HCT116 (cell line): ENCODE measurements around the gene RNASET2.

Source experiments
- ATF3 ChIP-seq: IDR thresholded peaks from 2 replicates; pipeline ENCODE4 v1.6.1; 2012
- CEBPB ChIP-seq: IDR thresholded peaks from 2 replicates; pipeline ENCODE4 v1.6.1; 2012; ENCODE audit warnings: low read depth
- CTCF ChIP-seq, 3 experiments: fragments of 200-600 bp in 1 of 3; sonication (generic) in 1 of 3; IDR thresholded peaks in 2 of 3; conservative IDR thresholded peaks in 1 of 3; 2 replicates each; pipeline ENCODE4 v1.5.1; 2012 to 2017; ENCODE audit warnings: low read depth in 2 of 3, low read length in 2 of 3, antibody characterized with exemption in 1 of 3, borderline replicate concordance in 1 of 3, control low read depth in 1 of 3, mild to moderate bottlenecking in 1 of 3, mixed read lengths in 1 of 3, mixed run types in 1 of 3, moderate library complexity in 1 of 3; ENCODE audit not compliant: insufficient read depth in 1 of 3
- EZH2 ChIP-seq: fragments of 200-600 bp; sonication (generic); IDR thresholded peaks from 2 replicates; pipeline ENCODE4 v1.6.1; 2017; ENCODE audit warnings: antibody characterized with exemption, mixed run types
- EZH2phosphoT487 ChIP-seq: fragments of 200-600 bp; IDR thresholded peaks from 2 replicates; pipeline ENCODE4 v1.6.1; 2018; ENCODE audit warnings: antibody characterized with exemption, borderline replicate concordance
- JUND ChIP-seq: IDR thresholded peaks from 2 replicates; pipeline ENCODE4 v1.6.1; 2012
- POLR2A ChIP-seq: IDR thresholded peaks from 2 replicates; pipeline ENCODE4 v1.7.0; 2011; ENCODE audit warnings: borderline replicate concordance; ENCODE audit not compliant: insufficient read depth, insufficient read length; ENCODE audit errors: extremely low read depth
- POLR2AphosphoS5 ChIP-seq: IDR thresholded peaks from 2 replicates; pipeline ENCODE4 v1.6.1; 2011; ENCODE audit warnings: mild to moderate bottlenecking, low read depth, low read length, moderate library complexity
- RAD21 ChIP-seq: IDR thresholded peaks from 2 replicates; pipeline ENCODE4 v1.6.1; 2012; ENCODE audit warnings: low read depth, mild to moderate bottlenecking
- REST ChIP-seq: IDR thresholded peaks from 2 replicates; pipeline ENCODE4 v1.6.1; 2012; ENCODE audit warnings: low read depth
- TCF7L2 ChIP-seq: IDR thresholded peaks from 2 replicates; pipeline ENCODE4 v1.7.0; 2011; ENCODE audit warnings: borderline replicate concordance, inconsistent platforms; ENCODE audit not compliant: insufficient read depth, insufficient read length; ENCODE audit errors: extremely low read depth
- YY1 ChIP-seq: IDR thresholded peaks from 2 replicates; pipeline ENCODE4 v1.6.1; 2011; ENCODE audit warnings: low read length, low read depth, moderate library complexity, mild to moderate bottlenecking; ENCODE audit not compliant: insufficient replicate concordance; ENCODE audit errors: extremely low read depth
- ZFX ChIP-seq: fragments of 450-650 bp; IDR thresholded peaks from 2 replicates; pipeline ENCODE4 v1.6.1; 2017

- no peak for TF ChIP-seq CTCF (IDR thresholded peaks at IDR 0.05 in 2 of 3, conservative IDR thresholded peaks at IDR 0.05 in 1 of 3; ENCODE audit: borderline replicate concordance in 1 of 3, insufficient read depth in 1 of 3, low read depth in 2 of 3, low read length in 2 of 3)
- no peak for TF ChIP-seq ZFX
- no peak for TF ChIP-seq POLR2A
- TF ChIP-seq EZH2, result no peak
- no peak for TF ChIP-seq TCF7L2
- no peak for TF ChIP-seq ATF3
- no peak for TF ChIP-seq JUND
- no peak for TF ChIP-seq REST
- TF ChIP-seq RAD21, result no peak
- TF ChIP-seq CEBPB, result no peak
- TF ChIP-seq POLR2AphosphoS5, result no peak
- TF ChIP-seq YY1, result no peak
- no peak for TF ChIP-seq EZH2phosphoT487
Observed at GRCh38 chr6:166954118-166954713, 2.1 kb downstream of the RNASET2 start.
